Stimulated activated naive CD8-positive, alpha-beta T cell treated with anti-CD3 and anti-CD28 coated beads, Interleukin-15, Interleukin-2, amounts not matched to agents 100 ng/mL and 50 ng/mL, for 24 hours (primary cell): ENCODE data around the gene CCDC9B.

ENCODE experiments used
- H3K27ac Mint-ChIP-seq: one replicate; pipeline ENCODE4 v1.8.0; 2021; ENCODE audit warnings: mild to moderate bottlenecking, mixed read lengths
- H3K27me3 Mint-ChIP-seq: one replicate; pipeline ENCODE4 v1.8.0; 2021; ENCODE audit warnings: mixed read lengths
- H3K36me3 Mint-ChIP-seq: one replicate; pipeline ENCODE4 v1.8.0; 2021; ENCODE audit warnings: low read depth, mixed read lengths
- H3K4me1 Mint-ChIP-seq: one replicate; pipeline ENCODE4 v1.8.0; 2021; ENCODE audit warnings: low read depth, mixed read lengths
- H3K4me3 Mint-ChIP-seq: one replicate; pipeline ENCODE4 v1.8.0; 2021; ENCODE audit warnings: mild to moderate bottlenecking, mixed read lengths
- H3K9me3 Mint-ChIP-seq: one replicate; pipeline ENCODE4 v1.8.0; 2021; ENCODE audit warnings: mixed read lengths

The CCDC9B gene

GRCh38 chr15:40355976-40356585 lies 15.3 kb upstream of the CCDC9B start:
- Mint-ChIP-seq H3K27me3 (peaks cover 3% of the 10 kb centered on the region), H3K36me3 (no peaks in the 10 kb centered on the region), H3K4me1 (peaks cover 10% of the 10 kb centered on the region), H3K27ac (no peak overlapping the region), H3K9me3 (no peaks in the 10 kb centered on the region), H3K4me3 (no peak overlapping the region)

GRCh38 chr15:40354408-40355171 lies 13.9 kb upstream of the CCDC9B start:
- no peak overlapping the region for H3K27ac Mint-ChIP-seq
- H3K27me3 Mint-ChIP-seq, result peaks cover 3% of the 10 kb centered on the region
- H3K4me3 Mint-ChIP-seq, result no peak overlapping the region
- no peaks in the 10 kb centered on the region for H3K9me3 Mint-ChIP-seq
- no peaks in the 10 kb centered on the region for H3K36me3 Mint-ChIP-seq
- H3K4me1 Mint-ChIP-seq, result peaks cover 10% of the 10 kb centered on the region

- no peaks in the 10 kb centered on the region for H3K9me3 Mint-ChIP-seq
- no peak overlapping the region for H3K4me3 Mint-ChIP-seq
- H3K36me3 Mint-ChIP-seq, result no peaks in the 10 kb centered on the region
- H3K27me3 Mint-ChIP-seq, result peaks cover 3% of the 10 kb centered on the region
- H3K4me1 Mint-ChIP-seq, result peaks cover 5% of the 10 kb centered on the region
- no peak overlapping the region for H3K27ac Mint-ChIP-seq
Observed at GRCh38 chr15:40353697-40354096, 13.0 kb upstream of the CCDC9B start.

GRCh38 chr15:40352281-40352901 lies 11.7 kb upstream of the CCDC9B start:
- H3K4me3 Mint-ChIP-seq, result no peak overlapping the region
- no peaks in the 10 kb centered on the region for H3K36me3 Mint-ChIP-seq
- H3K9me3 Mint-ChIP-seq, result no peaks in the 10 kb centered on the region
- H3K27me3 Mint-ChIP-seq, result peaks cover 3% of the 10 kb centered on the region
- no peaks in the 10 kb centered on the region for H3K4me1 Mint-ChIP-seq
- H3K27ac Mint-ChIP-seq, result no peak overlapping the region

GRCh38 chr15:40349163-40349562 lies 8.4 kb upstream of the CCDC9B start:
- Mint-ChIP-seq H3K27me3 (no peaks in the 10 kb centered on the region), H3K9me3 (no peaks in the 10 kb centered on the region)

GRCh38 chr15:40348474-40348870 lies 7.7 kb upstream of the CCDC9B start:
- Mint-ChIP-seq H3K27ac (no peak overlapping the region), H3K36me3 (no peaks in the 10 kb centered on the region), H3K9me3 (no peaks in the 10 kb centered on the region), H3K4me1 (no peaks in the 10 kb centered on the region), H3K4me3 (no peak overlapping the region), H3K27me3 (no peaks in the 10 kb centered on the region)

More at GRCh38 chr15:40349163-40349562, 8.4 kb upstream of the CCDC9B start:
- Mint-ChIP-seq H3K27ac (no peak overlapping the region), H3K36me3 (no peaks in the 10 kb centered on the region), H3K4me1 (no peaks in the 10 kb centered on the region), H3K4me3 (no peak overlapping the region)

- no peak overlapping the region for H3K27ac Mint-ChIP-seq
- H3K4me3 Mint-ChIP-seq, result no peak overlapping the region
- no peaks in the 10 kb centered on the region for H3K27me3 Mint-ChIP-seq
- H3K4me1 Mint-ChIP-seq, result no peaks in the 10 kb centered on the region
- H3K9me3 Mint-ChIP-seq, result no peaks in the 10 kb centered on the region
- no peaks in the 10 kb centered on the region for H3K36me3 Mint-ChIP-seq
Observed at GRCh38 chr15:40347559-40348473, 7.1 kb upstream of the CCDC9B start.

GRCh38 chr15:40346579-40347558 lies 6.1 kb upstream of the CCDC9B start:
- Mint-ChIP-seq H3K9me3 (no peaks in the 10 kb centered on the region), H3K27me3 (no peaks in the 10 kb centered on the region), H3K36me3 (no peaks in the 10 kb centered on the region), H3K27ac (no peak overlapping the region), H3K4me1 (no peaks in the 10 kb centered on the region), H3K4me3 (no peak overlapping the region)

GRCh38 chr15:40345867-40346578 lies 5.3 kb upstream of the CCDC9B start:
- Mint-ChIP-seq H3K4me1 (no peaks in the 10 kb centered on the region), H3K27ac (no peak overlapping the region), H3K27me3 (no peaks in the 10 kb centered on the region), H3K9me3 (no peaks in the 10 kb centered on the region), H3K4me3 (no peak overlapping the region), H3K36me3 (no peaks in the 10 kb centered on the region)

- Mint-ChIP-seq H3K4me3 (no peak overlapping the region), H3K27me3 (no peaks in the 10 kb centered on the region)
Observed at GRCh38 chr15:40345225-40345866, 4.6 kb upstream of the CCDC9B start.

GRCh38 chr15:40344631-40345120 lies 3.9 kb upstream of the CCDC9B start:
- H3K36me3 Mint-ChIP-seq, result no peaks in the 10 kb centered on the region
- H3K27ac Mint-ChIP-seq, result no peak overlapping the region
- H3K4me1 Mint-ChIP-seq, result no peaks in the 10 kb centered on the region
- no peaks in the 10 kb centered on the region for H3K9me3 Mint-ChIP-seq
- H3K4me3 Mint-ChIP-seq, result no peak overlapping the region
- H3K27me3 Mint-ChIP-seq, result no peaks in the 10 kb centered on the region

More at GRCh38 chr15:40345225-40345866, 4.6 kb upstream of the CCDC9B start:
- no peaks in the 10 kb centered on the region for H3K36me3 Mint-ChIP-seq
- H3K9me3 Mint-ChIP-seq, result no peaks in the 10 kb centered on the region
- H3K4me1 Mint-ChIP-seq, result no peaks in the 10 kb centered on the region
- no peak overlapping the region for H3K27ac Mint-ChIP-seq

GRCh38 chr15:40344217-40344616 lies 3.5 kb upstream of the CCDC9B start:
- Mint-ChIP-seq H3K36me3 (no peaks in the 10 kb centered on the region), H3K27ac (no peak overlapping the region), H3K27me3 (no peaks in the 10 kb centered on the region), H3K4me1 (no peaks in the 10 kb centered on the region), H3K4me3 (no peak overlapping the region), H3K9me3 (no peaks in the 10 kb centered on the region)

GRCh38 chr15:40343512-40343911 lies 2.8 kb upstream of the CCDC9B start:
- Mint-ChIP-seq H3K27me3 (no peaks in the 10 kb centered on the region), H3K27ac (no peak overlapping the region), H3K4me3 (no peak overlapping the region), H3K4me1 (no peaks in the 10 kb centered on the region), H3K36me3 (no peaks in the 10 kb centered on the region), H3K9me3 (no peaks in the 10 kb centered on the region)
